ENCODE measurements around the gene GGA1. TPM values are rescaled to one million over a fixed set of nuclear protein-coding genes. Genes with fewer than 3 reads are reported as not detected.

The GGA1 gene
- polyA plus RNA-seq, 1 of the 3 experiments (the other 2 are of a cell fraction), result 81.1 TPM

- Histone ChIP-seq H3F3A (replicated peaks; ENCODE audit: insufficient read depth) (peaks cover 31% of the 10 kb centered on the region), H3K9me3 (no peaks in the 10 kb centered on the region), H3K4me2 (no peak overlapping the region), H3K9ac (no peak overlapping the region), H3K36me3 (replicated peaks in 1 of 2; ENCODE audit: control insufficient read depth in 1 of 2, insufficient read depth in 2 of 2, low read length in 1 of 2) (peaks cover 7 to 26% of the 10 kb centered on the region in 2 experiments), H3K27me3 (ENCODE audit: insufficient read depth) (no peaks in the 10 kb centered on the region), H3K9me2 (no peaks in the 10 kb centered on the region), H3K79me2 (ENCODE audit: insufficient read depth) (peaks cover 75% of the 10 kb centered on the region), H4K20me1 (ENCODE audit: insufficient read depth) (peaks cover 87% of the 10 kb centered on the region), H2AFZ (ENCODE audit: low read depth) (no peak overlapping the region), H3K4me1 (ENCODE audit: control insufficient read depth in 1 of 2, insufficient read depth in 2 of 2, low read depth in 1 of 2, low read length in 1 of 2) (peaks cover 8 to 28% of the 10 kb centered on the region in 2 experiments; a peak in 3 of 4 replicates), H3K27ac (ENCODE audit: low read depth in 2 of 2, low read length in 1 of 2) (no peak overlapping the region; a peak in 1 of 4 replicates), H3K4me3 (ENCODE audit: low read depth in 2 of 2, low read length in 1 of 2) (no peak overlapping the region)
- POLR2A ChIA-PET, result interaction anchor here (0.8 kb wide), 1 partner anchor 24 kb away, joined by 3 read pairs; no protein-coding TSS in a partner anchor
- CTCF ChIA-PET, result interaction anchor here (0.7 to 20.5 kb wide), 19 partner anchors 8 to 249 kb away, joined by 3 to 647 read pairs (median 17); partner anchors contain the start of genes ELFN2 and GGA1
- 90% methylated on average over 17 of the region's 17 CpGs for WGBS (ENCODE audit: low lambda C conversion rate)
- TF ChIP-seq, protein P1, sequence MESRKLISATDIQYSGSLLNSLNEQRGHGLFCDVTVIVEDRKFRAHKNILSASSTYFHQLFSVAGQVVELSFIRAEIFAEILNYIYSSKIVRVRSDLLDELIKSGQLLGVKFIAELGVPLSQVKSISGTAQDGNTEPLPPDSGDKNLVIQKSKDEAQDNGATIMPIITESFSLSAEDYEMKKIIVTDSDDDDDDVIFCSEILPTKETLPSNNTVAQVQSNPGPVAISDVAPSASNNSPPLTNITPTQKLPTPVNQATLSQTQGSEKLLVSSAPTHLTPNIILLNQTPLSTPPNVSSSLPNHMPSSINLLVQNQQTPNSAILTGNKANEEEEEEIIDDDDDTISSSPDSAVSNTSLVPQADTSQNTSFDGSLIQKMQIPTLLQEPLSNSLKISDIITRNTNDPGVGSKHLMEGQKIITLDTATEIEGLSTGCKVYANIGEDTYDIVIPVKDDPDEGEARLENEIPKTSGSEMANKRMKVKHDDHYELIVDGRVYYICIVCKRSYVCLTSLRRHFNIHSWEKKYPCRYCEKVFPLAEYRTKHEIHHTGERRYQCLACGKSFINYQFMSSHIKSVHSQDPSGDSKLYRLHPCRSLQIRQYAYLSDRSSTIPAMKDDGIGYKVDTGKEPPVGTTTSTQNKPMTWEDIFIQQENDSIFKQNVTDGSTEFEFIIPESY (IDR thresholded peaks at IDR 0.05; ENCODE audit: borderline replicate concordance, low read depth), result no peak
- no peak for TF ChIP-seq FOXM1 (IDR thresholded peaks at IDR 0.05; ENCODE audit: low read depth)
- no peak for TF ChIP-seq JUND (IDR thresholded peaks at IDR 0.05)
- TF ChIP-seq FOXJ3 (CRISPR knock-in tag; IDR thresholded peaks at IDR 0.05), result no peak
- TF ChIP-seq SIN3A (IDR thresholded peaks at IDR 0.05; ENCODE audit: borderline replicate concordance, low read depth, low read length), result no peak
- TF ChIP-seq RAD21 (IDR thresholded peaks at IDR 0.05; ENCODE audit: low read length), result no peak
- TF ChIP-seq USF1 (IDR thresholded peaks at IDR 0.05; ENCODE audit: borderline replicate concordance, low read depth), result no peak
- no peak for TF ChIP-seq GATA2 (CRISPR knock-in tag; IDR thresholded peaks at IDR 0.05)
- TF ChIP-seq EP300 (IDR thresholded peaks at IDR 0.05; ENCODE audit: borderline replicate concordance in 1 of 2, low read depth in 1 of 2, low read length in 1 of 2), result no peak
- no peak for TF ChIP-seq MEF2A (IDR thresholded peaks at IDR 0.05; ENCODE audit: borderline replicate concordance, low read depth)
- no peak for TF ChIP-seq ELF1 (IDR thresholded peaks at IDR 0.05)
- TF ChIP-seq, protein P2, sequence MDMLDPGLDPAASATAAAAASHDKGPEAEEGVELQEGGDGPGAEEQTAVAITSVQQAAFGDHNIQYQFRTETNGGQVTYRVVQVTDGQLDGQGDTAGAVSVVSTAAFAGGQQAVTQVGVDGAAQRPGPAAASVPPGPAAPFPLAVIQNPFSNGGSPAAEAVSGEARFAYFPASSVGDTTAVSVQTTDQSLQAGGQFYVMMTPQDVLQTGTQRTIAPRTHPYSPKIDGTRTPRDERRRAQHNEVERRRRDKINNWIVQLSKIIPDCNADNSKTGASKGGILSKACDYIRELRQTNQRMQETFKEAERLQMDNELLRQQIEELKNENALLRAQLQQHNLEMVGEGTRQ (IDR thresholded peaks at IDR 0.05; ENCODE audit: borderline replicate concordance, low read depth, low read length), result no peak
- TF ChIP-seq NRF1 (IDR thresholded peaks at IDR 0.05; ENCODE audit: low read depth, low read length), result no peak
- TF ChIP-seq IRF3 (IDR thresholded peaks at IDR 0.05; ENCODE audit: low read depth, low read length), result no peak
- TF ChIP-seq, protein P3, sequence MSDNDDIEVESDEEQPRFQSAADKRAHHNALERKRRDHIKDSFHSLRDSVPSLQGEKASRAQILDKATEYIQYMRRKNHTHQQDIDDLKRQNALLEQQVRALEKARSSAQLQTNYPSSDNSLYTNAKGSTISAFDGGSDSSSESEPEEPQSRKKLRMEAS (IDR thresholded peaks at IDR 0.05; ENCODE audit: low read depth), result no peak
- no peak for TF ChIP-seq YY1 (IDR thresholded peaks at IDR 0.05; ENCODE audit: low read depth)
- TF ChIP-seq, protein P4, sequence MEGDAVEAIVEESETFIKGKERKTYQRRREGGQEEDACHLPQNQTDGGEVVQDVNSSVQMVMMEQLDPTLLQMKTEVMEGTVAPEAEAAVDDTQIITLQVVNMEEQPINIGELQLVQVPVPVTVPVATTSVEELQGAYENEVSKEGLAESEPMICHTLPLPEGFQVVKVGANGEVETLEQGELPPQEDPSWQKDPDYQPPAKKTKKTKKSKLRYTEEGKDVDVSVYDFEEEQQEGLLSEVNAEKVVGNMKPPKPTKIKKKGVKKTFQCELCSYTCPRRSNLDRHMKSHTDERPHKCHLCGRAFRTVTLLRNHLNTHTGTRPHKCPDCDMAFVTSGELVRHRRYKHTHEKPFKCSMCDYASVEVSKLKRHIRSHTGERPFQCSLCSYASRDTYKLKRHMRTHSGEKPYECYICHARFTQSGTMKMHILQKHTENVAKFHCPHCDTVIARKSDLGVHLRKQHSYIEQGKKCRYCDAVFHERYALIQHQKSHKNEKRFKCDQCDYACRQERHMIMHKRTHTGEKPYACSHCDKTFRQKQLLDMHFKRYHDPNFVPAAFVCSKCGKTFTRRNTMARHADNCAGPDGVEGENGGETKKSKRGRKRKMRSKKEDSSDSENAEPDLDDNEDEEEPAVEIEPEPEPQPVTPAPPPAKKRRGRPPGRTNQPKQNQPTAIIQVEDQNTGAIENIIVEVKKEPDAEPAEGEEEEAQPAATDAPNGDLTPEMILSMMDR (IDR thresholded peaks at IDR 0.05), result no peak
- TF ChIP-seq SMC3 (IDR thresholded peaks at IDR 0.05; ENCODE audit: low read depth, low read length), result no peak
- DNase-seq, result no peak
Observed at GRCh38 chr22:37565830-37566229, 42.8 kb upstream of the GGA1 start.
